ENCODE results near the gene SUFU. TPM values are rescaled to one million over a fixed set of nuclear protein-coding genes. Genes with fewer than 3 reads are reported as not detected.

Gene SUFU
- total and polyA plus RNA-seq, 2 donors (not counting 1 experiment from before 2014, with no cell fraction given), result 4.8 to 13.3 TPM

DNA sequence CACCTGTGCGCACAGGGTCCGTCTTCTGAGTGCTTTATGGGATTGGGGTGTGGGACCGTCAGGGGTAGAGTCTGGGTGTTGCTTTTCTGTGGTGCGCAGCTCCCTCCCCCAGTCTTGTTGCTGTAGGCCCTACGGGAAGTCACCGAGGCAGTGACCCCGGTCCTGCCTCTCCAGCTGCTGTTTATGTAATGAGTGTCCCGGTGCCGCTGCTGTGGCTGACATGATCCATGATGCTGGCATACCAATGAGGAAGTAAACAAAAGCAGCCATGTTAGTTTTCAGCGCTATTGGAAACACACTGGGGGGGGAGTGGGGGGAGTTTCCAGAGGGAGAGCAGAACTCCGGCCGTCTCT, 141.6 kb downstream of the SUFU start:
- peaks cover 53% of the 10 kb centered on the region for H3K4me1 Mint-ChIP-seq
- Histone ChIP-seq H3K79me2 (ENCODE audit: control insufficient read depth, insufficient read depth, low read length) (peaks cover 61% of the 10 kb centered on the region), H3K9me3 (ENCODE audit: control extremely low read depth in 1 of 3, control insufficient read depth in 2 of 3, insufficient read depth in 1 of 3, low read length in 2 of 3) (no peaks in the 10 kb centered on the region), H3K36me3 (replicated peaks in 1 of 2; ENCODE audit: control extremely low read depth in 1 of 2, control insufficient read depth in 1 of 2, extremely low read depth in 1 of 2, insufficient read depth in 2 of 2, low read length in 1 of 2) (no peaks in the 10 kb centered on the region), H4K20me1 (ENCODE audit: control insufficient read depth, insufficient read depth, low read length, poor library complexity, severe bottlenecking) (peaks cover 40% of the 10 kb centered on the region), H3K27me3 (replicated peaks in 1 of 4; ENCODE audit: control extremely low read depth in 1 of 4, control insufficient read depth in 3 of 4, insufficient read depth in 4 of 4, low read length in 3 of 4) (no peaks in the 10 kb centered on the region), H3K4me2 (replicated peaks; ENCODE audit: low read depth, low read length, poor library complexity, severe bottlenecking) (peak overlapping the region; percentile 94), H3K4me3 (ENCODE audit: control extremely low read depth in 1 of 5, extremely low read depth in 1 of 5, insufficient read depth in 1 of 5, low read depth in 2 of 5, low read length in 4 of 5) (peak overlapping the region; percentile 55 to 89 (median 82)), H2AFZ (ENCODE audit: insufficient read depth, low read depth, low read length, poor library complexity, severe bottlenecking) (peak overlapping the region; percentile 78), H3K9ac (ENCODE audit: low read length) (peak overlapping the region; percentile 83), H3K27ac (ENCODE audit: low read length in 2 of 2) (peak overlapping the region; percentile 90), H3K4me1 (ENCODE audit: control insufficient read depth in 2 of 2, insufficient read depth in 2 of 2, low read length in 2 of 2) (peaks cover 44 to 53% of the 10 kb centered on the region in 2 donors)
- ATAC-seq (ENCODE audit: low read depth) (no peak), DNase-seq (peak; percentile 80)
- H3K4me3 Mint-ChIP-seq, result peak overlapping the region; percentile 97
- TF ChIP-seq EZH2 (IDR thresholded peaks at IDR 0.05; ENCODE audit: borderline replicate concordance, insufficient read depth, low read depth, low read length, poor library complexity, severe bottlenecking), result no peak
- TF ChIP-seq, protein P1, sequence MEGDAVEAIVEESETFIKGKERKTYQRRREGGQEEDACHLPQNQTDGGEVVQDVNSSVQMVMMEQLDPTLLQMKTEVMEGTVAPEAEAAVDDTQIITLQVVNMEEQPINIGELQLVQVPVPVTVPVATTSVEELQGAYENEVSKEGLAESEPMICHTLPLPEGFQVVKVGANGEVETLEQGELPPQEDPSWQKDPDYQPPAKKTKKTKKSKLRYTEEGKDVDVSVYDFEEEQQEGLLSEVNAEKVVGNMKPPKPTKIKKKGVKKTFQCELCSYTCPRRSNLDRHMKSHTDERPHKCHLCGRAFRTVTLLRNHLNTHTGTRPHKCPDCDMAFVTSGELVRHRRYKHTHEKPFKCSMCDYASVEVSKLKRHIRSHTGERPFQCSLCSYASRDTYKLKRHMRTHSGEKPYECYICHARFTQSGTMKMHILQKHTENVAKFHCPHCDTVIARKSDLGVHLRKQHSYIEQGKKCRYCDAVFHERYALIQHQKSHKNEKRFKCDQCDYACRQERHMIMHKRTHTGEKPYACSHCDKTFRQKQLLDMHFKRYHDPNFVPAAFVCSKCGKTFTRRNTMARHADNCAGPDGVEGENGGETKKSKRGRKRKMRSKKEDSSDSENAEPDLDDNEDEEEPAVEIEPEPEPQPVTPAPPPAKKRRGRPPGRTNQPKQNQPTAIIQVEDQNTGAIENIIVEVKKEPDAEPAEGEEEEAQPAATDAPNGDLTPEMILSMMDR (IDR thresholded peaks at IDR 0.05), result no peak
- H3K27me3 Mint-ChIP-seq, result no peaks in the 10 kb centered on the region
- intact Hi-C loops (cut with micrococcal nuclease), result loop anchor here (2.0 to 5.0 kb wide), 5 partner anchors 31 to 828 kb away; partner anchors contain the start of genes CNNM2 and OGA
- H3K27ac Mint-ChIP-seq, result peak overlapping the region; percentile 99
- CTCF ChIA-PET, result interaction anchor here (0.7 to 3.8 kb wide), 13 partner anchors 8 to 1731 kb away, joined by 3 to 50 read pairs (median 4); partner anchors contain the start of genes ARL3 and SFXN2
- 0% methylated on average over 12 of the region's 12 CpGs for WGBS (ENCODE audit: insufficient coverage)
- no peaks in the 10 kb centered on the region for H3K9me3 Mint-ChIP-seq (ENCODE audit: insufficient read depth)
- POLR2A ChIA-PET, result interaction anchor here (0.6 to 4.0 kb wide), 13 partner anchors 9 to 814 kb away, joined by 3 to 49 read pairs (median 10); partner anchors contain the start of genes ACTR1A, ARL3, NFKB2 and SFXN2

Measured in B cell (primary cell).